ENCODE data around the gene RLN2. TPM values are rescaled to one million over a fixed set of nuclear protein-coding genes. Genes with fewer than 3 reads are reported as not detected.
"Not testable (repeated sequence)": the region's sequence is repeated elsewhere in the genome, so short reads cannot be mapped to it uniquely, and the experiment has no call there.

Gene RLN2
- not detected in 2 replicates for total RNA-seq
- not detected in 2 replicates for polyA plus RNA-seq
- polyA plus RNA-seq (2012), result not detected in 2 replicates
- polyA minus RNA-seq (ENCODE audit: low replicate concordance), result not detected in 2 replicates

- not testable (repeated sequence) for H3K36me3 ChIP-seq (ENCODE audit: control insufficient read depth, insufficient read depth, low read length); H3K4me2 ChIP-seq (ENCODE audit: extremely low read depth, insufficient read depth, low read length); H3K79me2 ChIP-seq (ENCODE audit: control insufficient read depth, insufficient read depth, low read length); H3K9ac ChIP-seq (ENCODE audit: insufficient read depth, low read length); H3K27me3 ChIP-seq (ENCODE audit: control insufficient read depth, insufficient read depth, low read length); H3K4me1 ChIP-seq (ENCODE audit: control insufficient read depth, extremely low read depth, insufficient read depth, low read length); H2AFZ ChIP-seq (ENCODE audit: low read length); H4K20me1 ChIP-seq (ENCODE audit: control insufficient read depth, extremely low read depth, insufficient read depth, low read length); H3K9me3 ChIP-seq (ENCODE audit: control insufficient read depth, insufficient read depth, low read depth, low read length); H3K27ac ChIP-seq (ENCODE audit: insufficient read depth, low read length); DNase-seq (ENCODE audit: low read depth in 2 of 2)
- H3K4me3 ChIP-seq (replicated peaks in 1 of 4; ENCODE audit: control extremely low read depth in 1 of 4, insufficient read depth in 1 of 4, low read depth in 3 of 4, low read length in 4 of 4), result peak within 1 kb of the TSS in 1 of 4 experiments; percentile 29
These were observed at the start of gene RLN2 for GRCh38 chr9:5303840-5304795. Gene RLN2, minus strand, starts transcription at chr9:5304716. Its CDS starts 136 bp downstream, at chr9:5304580.

DNA sequence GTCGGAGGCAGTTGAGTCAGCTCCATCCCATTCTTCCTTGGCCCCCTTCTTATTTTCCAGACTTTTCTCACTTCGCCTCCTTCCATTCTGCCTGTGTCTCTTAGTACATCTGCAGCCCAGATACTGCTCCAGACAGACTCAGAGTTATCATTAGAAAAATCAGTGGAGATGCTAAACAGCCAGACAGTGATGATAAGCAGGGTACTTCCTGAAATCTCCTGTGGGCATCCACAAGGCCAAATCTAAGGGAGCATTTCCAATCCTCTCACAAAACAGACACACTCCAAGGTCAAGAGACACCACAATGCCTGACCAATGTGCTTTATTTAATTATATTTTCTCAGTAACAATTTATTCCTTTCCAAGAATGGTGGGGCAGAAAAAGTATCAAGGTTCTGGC, 49.7 kb upstream of the RLN2 start:
- Histone ChIP-seq H3K36me3 (ENCODE audit: control insufficient read depth, insufficient read depth, low read length) (no peaks in the 10 kb centered on the region), H3K4me3 (replicated peaks in 1 of 4; ENCODE audit: control extremely low read depth in 1 of 4, insufficient read depth in 1 of 4, low read depth in 3 of 4, low read length in 4 of 4) (no peak overlapping the region), H3K4me2 (ENCODE audit: extremely low read depth, insufficient read depth, low read length) (no peak overlapping the region), H3K9ac (ENCODE audit: insufficient read depth, low read length) (no peak overlapping the region), H3K27ac (ENCODE audit: insufficient read depth, low read length) (no peak overlapping the region), H3K79me2 (ENCODE audit: control insufficient read depth, insufficient read depth, low read length) (no peaks in the 10 kb centered on the region), H3K27me3 (ENCODE audit: control insufficient read depth, insufficient read depth, low read length) (no peaks in the 10 kb centered on the region), H3K4me1 (ENCODE audit: control insufficient read depth, extremely low read depth, insufficient read depth, low read length) (no peaks in the 10 kb centered on the region), H3K9me3 (ENCODE audit: control insufficient read depth, insufficient read depth, low read depth, low read length) (no peaks in the 10 kb centered on the region), H4K20me1 (ENCODE audit: control insufficient read depth, extremely low read depth, insufficient read depth, low read length) (no peaks in the 10 kb centered on the region), H2AFZ (ENCODE audit: low read length) (no peak overlapping the region)
- TF ChIP-seq EZH2 (IDR thresholded peaks at IDR 0.05; ENCODE audit: low read length, missing control alignments), result no peak
- TF ChIP-seq, protein P1, sequence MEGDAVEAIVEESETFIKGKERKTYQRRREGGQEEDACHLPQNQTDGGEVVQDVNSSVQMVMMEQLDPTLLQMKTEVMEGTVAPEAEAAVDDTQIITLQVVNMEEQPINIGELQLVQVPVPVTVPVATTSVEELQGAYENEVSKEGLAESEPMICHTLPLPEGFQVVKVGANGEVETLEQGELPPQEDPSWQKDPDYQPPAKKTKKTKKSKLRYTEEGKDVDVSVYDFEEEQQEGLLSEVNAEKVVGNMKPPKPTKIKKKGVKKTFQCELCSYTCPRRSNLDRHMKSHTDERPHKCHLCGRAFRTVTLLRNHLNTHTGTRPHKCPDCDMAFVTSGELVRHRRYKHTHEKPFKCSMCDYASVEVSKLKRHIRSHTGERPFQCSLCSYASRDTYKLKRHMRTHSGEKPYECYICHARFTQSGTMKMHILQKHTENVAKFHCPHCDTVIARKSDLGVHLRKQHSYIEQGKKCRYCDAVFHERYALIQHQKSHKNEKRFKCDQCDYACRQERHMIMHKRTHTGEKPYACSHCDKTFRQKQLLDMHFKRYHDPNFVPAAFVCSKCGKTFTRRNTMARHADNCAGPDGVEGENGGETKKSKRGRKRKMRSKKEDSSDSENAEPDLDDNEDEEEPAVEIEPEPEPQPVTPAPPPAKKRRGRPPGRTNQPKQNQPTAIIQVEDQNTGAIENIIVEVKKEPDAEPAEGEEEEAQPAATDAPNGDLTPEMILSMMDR (conservative IDR thresholded peaks at IDR 0.05 in 1 of 2, IDR thresholded peaks at IDR 0.05 in 1 of 2; ENCODE audit: low read depth in 1 of 2, low read length in 2 of 2), result no peak
- no peak for DNase-seq (ENCODE audit: low read depth in 2 of 2)

DNA sequence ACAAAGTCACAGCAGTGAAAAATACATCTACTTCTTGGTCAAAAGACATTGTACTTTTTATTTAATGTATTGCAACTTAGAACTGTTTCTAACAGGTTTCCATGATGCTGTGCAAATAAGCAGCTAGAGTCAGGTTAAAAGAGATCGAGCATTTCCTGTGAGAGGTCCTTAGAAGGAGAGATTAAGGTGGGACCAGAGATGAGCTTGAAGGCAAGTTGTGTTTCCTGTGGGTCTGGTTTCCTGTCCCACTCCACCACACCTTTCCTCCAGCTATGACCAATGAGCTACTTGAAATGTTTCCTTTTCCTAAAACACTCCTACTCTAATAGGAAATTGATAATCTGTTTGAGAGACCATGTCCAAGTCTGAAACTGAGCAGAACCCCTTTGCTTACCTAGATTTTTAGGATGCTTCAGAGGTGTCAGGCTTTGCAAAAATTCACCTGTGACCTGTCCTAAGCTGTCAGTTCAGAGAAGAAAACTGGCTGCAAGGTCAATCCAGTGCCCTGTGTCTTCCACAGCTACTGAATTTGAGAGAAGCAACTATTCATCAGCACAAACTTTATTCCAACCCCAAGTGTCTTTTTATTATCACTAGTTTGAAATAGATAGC, 48.2 kb upstream of the RLN2 start:
- Histone ChIP-seq H3K4me3 (replicated peaks in 1 of 4; ENCODE audit: control extremely low read depth in 1 of 4, insufficient read depth in 1 of 4, low read depth in 3 of 4, low read length in 4 of 4) (no peak overlapping the region), H3K4me2 (ENCODE audit: extremely low read depth, insufficient read depth, low read length) (no peak overlapping the region), H3K79me2 (ENCODE audit: control insufficient read depth, insufficient read depth, low read length) (no peaks in the 10 kb centered on the region), H3K36me3 (ENCODE audit: control insufficient read depth, insufficient read depth, low read length) (no peaks in the 10 kb centered on the region), H2AFZ (ENCODE audit: low read length) (no peak overlapping the region), H3K27me3 (ENCODE audit: control insufficient read depth, insufficient read depth, low read length) (no peaks in the 10 kb centered on the region), H4K20me1 (ENCODE audit: control insufficient read depth, extremely low read depth, insufficient read depth, low read length) (no peaks in the 10 kb centered on the region), H3K9ac (ENCODE audit: insufficient read depth, low read length) (no peak overlapping the region), H3K9me3 (ENCODE audit: control insufficient read depth, insufficient read depth, low read depth, low read length) (no peaks in the 10 kb centered on the region), H3K4me1 (ENCODE audit: control insufficient read depth, extremely low read depth, insufficient read depth, low read length) (no peaks in the 10 kb centered on the region), H3K27ac (ENCODE audit: insufficient read depth, low read length) (no peak overlapping the region)
- TF ChIP-seq EZH2 (IDR thresholded peaks at IDR 0.05; ENCODE audit: low read length, missing control alignments), result no peak
- TF ChIP-seq, protein P1 (conservative IDR thresholded peaks at IDR 0.05 in 1 of 2, IDR thresholded peaks at IDR 0.05 in 1 of 2; ENCODE audit: low read depth in 1 of 2, low read length in 2 of 2), result no peak
- no peak for DNase-seq (ENCODE audit: low read depth in 2 of 2)

- not testable (repeated sequence) for H4K20me1 ChIP-seq (ENCODE audit: control insufficient read depth, extremely low read depth, insufficient read depth, low read length); DNase-seq (ENCODE audit: low read depth in 2 of 2); H3K9me3 ChIP-seq (ENCODE audit: control insufficient read depth, insufficient read depth, low read depth, low read length); H3K79me2 ChIP-seq (ENCODE audit: control insufficient read depth, insufficient read depth, low read length); H2AFZ ChIP-seq (ENCODE audit: low read length); H3K4me1 ChIP-seq (ENCODE audit: control insufficient read depth, extremely low read depth, insufficient read depth, low read length); H3K36me3 ChIP-seq (ENCODE audit: control insufficient read depth, insufficient read depth, low read length); H3K9ac ChIP-seq (ENCODE audit: insufficient read depth, low read length); H3K27ac ChIP-seq (ENCODE audit: insufficient read depth, low read length); H3K27me3 ChIP-seq (ENCODE audit: control insufficient read depth, insufficient read depth, low read length); H3K4me3 ChIP-seq (replicated peaks in 1 of 4; ENCODE audit: control extremely low read depth in 1 of 4, insufficient read depth in 1 of 4, low read depth in 3 of 4, low read length in 4 of 4)
- peak within 1 kb of the TSS; percentile 44 for H3K4me2 ChIP-seq (ENCODE audit: extremely low read depth, insufficient read depth, low read length)
These were observed 34.8 kb upstream of the RLN2 start, which contains the start of gene RLN1 for GRCh38 chr9:5338992-5339981. Gene RLN1, minus strand, starts transcription at chr9:5339876. Its CDS starts 130 bp downstream, at chr9:5339746.

Measured in fibroblast of lung (primary cell).